ENCODE results near the gene WDFY4.

Gene WDFY4

DNA sequence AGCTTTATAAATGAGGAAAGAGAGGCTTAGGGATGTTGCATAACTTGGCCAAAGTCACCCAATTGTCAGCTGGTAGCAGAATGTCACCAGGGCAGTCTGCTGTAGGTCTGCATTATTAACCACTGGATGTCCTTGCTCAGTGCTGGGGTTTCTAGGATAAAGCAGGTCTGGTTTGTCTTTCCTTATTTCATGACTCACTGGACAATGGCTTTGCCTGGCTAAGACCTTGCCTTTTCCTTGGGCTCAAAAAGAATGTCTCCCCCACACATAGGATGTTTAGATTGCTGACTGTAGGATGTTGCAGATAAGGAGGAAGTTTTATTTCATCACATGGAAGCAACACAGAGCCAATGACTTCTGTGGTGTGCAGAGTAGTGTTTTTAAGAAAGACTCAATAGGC lies 29.4 kb downstream of the WDFY4 start:
- DNase-seq = no peak

DNA sequence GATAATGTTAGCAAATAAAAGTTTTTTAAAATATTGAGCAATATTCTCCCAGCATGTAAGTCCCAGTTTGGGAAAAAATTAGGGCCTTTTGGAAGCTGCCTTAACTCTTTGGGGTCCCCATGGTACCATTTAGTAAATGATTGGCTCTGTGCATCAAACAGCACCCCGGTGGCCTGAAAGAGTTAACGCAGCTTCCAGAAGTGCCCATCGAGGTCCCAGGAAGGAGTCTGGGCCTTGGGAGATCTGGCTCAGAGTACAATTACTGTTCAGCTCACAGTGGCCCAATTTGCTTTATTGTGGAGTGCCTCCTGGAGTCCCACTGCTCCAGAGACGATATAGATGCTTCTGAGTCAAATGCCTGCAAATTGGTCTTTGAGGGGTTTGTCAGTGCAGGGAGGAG lies 31.7 kb downstream of the WDFY4 start:
- no peak for DNase-seq

DNA sequence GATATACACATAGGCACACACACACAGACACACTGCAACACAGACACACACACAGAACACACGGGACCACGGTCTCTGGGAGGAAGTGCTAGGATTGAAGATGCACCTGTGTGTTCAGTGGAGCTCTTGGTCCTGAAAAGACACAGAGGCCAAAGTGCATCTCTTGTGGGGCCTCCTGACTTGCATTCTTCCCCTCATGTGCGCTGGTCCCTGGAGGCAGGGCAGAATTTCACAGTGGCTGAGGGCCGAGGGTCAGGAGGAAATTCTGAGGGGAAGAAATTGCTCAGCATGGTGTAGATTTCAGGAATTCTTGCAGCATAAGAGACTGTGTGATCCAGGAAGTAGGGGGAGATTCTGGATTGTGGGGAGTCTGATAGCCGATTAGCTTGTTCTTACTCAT lies 35.9 kb downstream of the WDFY4 start:
- no peak for DNase-seq

DNA sequence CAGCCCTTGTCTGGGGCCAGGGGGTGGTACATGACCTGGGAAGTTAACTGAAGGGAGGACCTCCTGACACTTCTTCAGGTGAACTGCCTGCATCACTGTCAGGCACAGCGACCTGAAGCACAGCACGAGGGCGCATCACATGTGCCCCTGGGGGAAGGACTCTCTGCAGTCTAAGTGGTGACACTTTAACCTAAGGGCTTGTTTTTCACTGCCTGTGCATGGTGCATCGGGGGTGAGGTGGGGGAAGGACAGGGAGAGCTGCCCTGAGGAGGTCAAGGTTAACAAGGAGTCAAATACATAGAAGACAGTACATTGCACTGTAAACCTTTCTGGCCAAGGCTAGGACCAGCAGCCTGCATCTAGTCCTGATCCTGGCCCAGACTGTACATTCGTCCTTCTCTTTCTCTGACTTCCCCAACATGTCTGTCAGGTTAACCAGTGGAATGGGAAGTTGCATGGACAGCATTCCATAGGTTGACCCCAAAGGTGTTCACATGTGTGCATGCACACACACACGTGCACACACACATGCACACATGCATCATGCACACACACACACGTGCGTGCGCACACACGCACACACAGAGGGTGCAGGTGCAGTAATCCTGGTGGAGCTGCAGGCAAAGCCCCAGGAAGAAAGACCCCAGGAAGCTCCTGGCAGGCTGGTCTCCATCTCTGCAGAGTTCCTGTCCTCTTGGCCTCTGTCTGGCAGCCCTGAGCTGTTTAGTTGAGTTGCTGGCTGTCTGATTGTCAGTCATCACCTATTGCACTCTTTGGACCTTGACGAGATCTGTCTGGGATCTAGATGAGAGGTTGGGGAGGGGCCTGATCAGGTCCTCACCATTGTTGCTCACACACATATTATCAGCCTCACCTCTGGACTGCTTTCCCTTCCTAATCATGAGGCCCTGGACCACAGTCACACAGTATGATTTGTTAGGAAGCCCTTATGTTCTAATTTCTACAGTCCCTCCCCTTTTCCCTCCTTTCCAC lies 37.8 kb downstream of the WDFY4 start:
- no peak for DNase-seq

DNA sequence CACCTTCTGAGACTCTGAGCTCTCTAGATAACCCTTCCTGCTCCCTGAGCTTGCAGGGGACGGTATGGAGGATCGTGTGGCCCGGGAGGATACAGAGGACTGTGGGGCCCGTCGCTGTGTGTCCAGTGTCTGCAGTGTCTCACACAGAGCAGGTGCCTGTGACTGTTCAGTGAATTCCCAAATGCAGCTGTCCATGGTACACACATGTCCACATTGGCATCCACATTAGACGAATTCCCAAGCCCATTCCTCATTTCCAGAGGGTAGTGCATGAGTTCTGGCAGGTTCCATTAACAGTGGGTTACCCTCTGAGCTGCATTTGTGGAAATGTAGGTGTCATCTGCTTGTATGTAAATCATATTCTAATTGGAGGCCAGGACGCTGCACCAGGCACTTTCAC lies 39.5 kb downstream of the WDFY4 start:
- no peak for DNase-seq

DNA sequence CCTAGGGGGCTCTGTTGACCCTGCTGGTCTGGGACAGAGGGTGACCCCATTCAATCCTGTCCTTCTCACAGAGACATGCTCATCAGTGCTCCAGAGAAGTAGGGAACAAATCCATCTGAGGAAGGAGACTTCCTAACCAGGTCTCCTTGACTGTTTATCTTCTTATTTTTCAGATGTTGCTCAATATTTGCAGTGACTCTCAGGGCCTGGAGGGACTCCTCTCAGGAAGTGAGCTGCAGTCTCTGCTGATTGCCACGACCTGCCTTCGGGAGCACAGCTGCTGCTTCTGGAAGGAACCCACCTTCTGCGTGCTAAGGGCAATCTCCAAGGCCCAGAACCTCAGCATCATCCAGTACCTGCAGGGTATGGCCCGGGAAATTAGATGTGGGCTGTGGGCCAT lies 41.0 kb downstream of the WDFY4 start:
- DNase-seq = no peak

DNA sequence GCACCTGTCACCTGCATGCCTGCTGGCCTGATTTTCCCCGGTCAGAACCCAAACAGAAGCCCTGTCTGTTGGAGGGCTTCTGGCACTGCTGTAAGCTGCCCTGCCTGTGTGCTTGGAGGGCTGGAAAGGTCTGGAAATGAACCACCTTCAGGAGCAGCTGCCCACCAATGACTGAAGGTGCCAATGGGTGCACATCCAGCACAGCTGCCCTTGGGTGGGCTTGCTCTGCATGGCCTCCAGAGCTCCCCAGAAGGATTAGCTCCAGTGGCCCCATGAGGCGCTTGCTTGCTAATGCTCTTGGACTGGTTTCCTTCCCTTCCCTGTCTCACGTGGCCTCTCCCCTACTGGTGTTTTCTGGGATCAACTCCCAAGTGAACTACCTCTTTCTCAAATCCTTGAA lies 43.2 kb downstream of the WDFY4 start:
- DNase-seq = no peak

DNA sequence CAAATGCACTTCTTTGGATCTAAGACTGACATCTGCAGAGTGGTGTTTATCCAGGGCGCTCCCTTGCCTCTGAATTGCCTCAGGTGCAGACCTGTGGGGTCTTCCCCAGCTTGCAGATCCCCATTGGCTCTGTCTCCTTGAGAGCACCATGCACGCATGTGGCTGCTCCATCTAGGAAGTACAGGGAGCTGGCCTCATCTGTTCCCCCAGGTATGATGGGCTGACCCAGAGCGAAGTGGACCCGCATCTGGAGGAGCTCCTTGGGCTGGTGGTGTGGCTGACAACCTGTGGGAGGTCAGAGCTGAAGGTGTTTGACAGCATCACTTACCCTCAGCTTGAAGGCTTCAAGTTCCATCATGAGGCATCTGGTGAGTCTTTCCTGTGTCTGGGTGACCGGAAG lies 44.5 kb downstream of the WDFY4 start:
- DNase-seq = no peak

DNA sequence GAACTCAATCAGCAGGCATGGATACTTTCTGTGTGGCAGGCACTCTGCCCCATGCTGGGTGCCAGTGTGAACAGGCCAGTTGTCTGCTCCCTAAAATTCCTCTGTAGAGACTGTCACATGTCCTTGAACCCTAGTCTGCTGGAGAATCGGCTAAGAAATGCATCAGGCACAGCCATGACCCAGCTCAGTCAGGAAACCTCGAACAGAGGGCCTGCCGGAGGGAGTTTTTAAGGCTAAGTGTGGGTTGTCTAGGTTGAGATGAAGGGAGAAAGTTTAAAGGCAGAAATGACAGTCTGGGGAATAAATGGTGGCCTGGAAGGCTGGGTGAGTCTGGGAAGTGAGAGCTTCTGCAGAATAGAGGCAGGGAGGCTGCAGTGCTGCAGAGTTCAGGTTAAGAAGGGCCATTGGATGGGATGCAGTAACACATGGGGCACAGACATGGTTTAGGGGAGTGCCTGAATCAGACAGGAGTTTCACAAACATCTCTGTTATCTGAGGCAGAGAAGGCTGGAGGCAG lies 45.3 kb downstream of the WDFY4 start:
- no peak for DNase-seq

DNA sequence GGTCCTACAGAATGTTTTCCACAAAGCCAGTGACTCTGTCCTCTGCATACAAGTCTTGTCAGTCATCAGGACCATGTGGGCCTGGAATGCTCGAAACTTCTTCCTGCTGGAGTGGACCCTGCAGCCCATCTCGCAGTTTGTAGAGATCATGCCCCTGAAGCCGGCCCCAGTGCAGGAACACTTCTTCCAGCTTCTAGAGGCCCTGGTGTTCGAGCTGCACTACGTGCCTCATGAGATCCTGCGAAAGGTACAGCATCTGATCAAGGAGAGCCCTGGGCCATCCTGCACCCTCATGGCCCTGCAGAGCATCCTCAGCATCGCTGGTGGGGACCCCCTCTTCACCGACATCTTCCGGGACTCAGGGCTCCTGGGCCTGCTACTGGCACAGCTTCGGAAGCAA lies 46.5 kb downstream of the WDFY4 start:
- DNase-seq = no peak

DNA sequence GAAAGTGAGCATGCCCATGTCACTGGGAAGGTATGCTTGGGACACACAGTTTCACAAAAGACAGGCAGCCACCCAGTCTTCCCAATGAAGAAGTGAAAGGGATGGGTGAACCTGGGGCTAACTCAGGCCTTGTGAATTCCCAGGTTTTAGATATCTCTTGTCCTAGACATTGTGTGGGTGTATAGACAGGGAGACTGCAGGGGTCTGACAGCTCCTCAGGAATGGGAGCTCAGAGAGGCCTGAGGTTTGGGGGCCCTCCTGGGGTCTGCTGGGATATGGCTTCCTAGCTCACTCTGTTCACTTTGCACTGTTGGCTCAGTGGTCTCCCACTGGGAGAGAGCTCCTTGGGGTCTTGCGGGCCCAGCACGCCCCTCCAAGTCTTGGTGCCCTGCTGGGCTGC lies 47.0 kb downstream of the WDFY4 start:
- DNase-seq = no peak

DNA sequence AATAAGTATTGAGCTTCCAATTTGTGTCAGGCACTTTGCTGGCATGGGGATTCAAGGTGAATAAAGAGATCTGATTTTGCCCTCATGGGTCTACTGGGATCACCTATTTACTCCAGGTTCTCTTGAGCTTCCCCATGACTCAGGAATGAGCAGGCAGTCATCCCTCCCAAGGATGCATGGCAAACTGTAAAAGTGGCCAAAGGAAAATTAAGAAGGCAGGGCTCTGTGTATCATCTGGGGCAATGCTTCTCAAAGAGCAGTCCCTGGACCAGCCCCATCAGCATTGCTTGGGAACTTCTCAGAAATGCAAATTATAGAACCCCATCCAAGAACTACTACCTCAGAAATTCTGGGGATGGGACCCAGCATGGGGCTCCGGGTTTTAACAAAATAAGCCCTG lies 48.7 kb downstream of the WDFY4 start:
- DNase-seq = no peak

DNA sequence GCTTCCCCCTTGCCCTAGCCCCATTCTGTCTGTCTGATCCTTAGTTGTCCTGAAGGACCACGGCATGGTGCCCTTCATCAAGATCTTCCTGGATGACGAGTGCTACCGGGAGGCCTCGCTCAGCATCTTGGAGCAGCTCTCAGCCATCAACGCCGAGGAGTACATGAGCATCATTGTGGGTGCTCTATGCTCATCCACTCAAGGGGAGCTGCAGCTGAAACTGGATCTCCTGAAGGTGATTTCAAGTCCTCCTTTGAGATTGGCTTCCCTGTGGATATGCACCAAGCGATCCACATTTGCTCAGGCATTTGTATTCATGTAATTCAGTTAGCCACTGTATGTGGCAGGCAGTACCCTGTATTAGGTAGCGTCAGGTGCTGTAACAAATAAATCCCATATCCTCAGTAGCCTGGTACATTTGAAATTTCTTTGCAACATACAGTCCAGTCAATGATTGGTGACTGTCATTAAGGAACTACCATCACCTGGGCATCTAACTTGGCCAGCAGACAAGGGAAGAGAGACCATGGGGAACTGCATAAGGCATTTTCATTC lies 51.2 kb downstream of the WDFY4 start:
- no peak for DNase-seq

DNA sequence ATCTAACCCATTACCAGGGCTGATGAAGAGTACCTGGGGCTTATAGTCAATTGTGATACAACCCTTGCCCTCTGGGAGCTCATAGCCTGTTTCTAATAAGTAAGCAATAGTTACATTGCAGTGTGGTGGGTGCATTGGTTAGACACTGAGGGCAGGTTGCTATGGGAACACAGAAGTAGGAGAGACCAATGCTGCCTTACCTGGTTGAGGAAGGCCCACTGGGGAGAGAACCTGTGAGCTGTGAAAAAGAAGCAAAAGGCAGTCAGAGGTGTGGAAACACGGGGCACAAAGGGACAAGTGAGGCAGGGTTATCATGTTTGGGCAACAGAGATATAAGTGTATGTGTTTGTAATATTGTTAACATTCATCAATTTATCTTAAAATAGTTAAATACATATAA lies 51.9 kb downstream of the WDFY4 start:
- no peak for DNase-seq

DNA sequence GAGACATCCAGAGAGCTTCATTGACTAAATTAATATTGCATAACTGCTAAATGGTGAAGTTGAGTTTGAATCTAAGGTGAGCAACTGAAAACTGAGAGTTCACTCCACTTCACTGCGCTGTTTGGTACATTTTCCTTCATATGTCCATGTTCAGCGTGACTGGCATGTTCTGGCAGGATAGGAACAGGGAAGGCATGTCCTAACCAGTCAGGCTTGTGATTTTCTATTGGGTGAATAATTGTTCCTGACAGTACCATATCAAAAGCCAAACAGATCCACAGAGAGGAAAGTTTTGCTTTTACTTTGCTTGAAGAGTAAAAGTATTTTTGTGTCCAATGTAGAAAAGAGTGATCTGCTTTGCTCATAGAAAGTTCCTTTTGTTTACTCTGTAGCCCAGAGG lies 53.2 kb downstream of the WDFY4 start:
- no peak for DNase-seq

DNA sequence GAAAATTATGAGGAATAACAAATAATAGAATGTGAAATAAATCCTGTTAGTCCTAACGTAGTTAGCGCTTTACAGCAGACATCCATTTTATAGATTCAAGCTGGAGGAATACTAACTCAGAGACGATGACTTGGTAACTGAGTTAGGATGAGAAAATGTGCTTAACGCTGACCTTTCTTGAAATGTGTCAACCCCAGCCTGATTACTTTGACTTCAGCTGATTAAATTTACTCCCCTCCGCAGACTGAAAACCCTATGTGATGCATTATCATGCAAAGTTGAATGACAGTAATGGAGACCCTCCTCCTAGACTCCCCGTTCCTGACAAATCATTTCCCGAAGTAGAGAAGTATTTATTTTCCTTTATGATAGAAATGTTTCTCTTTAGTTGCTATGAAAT lies 54.5 kb downstream of the WDFY4 start:
- DNase-seq = no peak

DNA sequence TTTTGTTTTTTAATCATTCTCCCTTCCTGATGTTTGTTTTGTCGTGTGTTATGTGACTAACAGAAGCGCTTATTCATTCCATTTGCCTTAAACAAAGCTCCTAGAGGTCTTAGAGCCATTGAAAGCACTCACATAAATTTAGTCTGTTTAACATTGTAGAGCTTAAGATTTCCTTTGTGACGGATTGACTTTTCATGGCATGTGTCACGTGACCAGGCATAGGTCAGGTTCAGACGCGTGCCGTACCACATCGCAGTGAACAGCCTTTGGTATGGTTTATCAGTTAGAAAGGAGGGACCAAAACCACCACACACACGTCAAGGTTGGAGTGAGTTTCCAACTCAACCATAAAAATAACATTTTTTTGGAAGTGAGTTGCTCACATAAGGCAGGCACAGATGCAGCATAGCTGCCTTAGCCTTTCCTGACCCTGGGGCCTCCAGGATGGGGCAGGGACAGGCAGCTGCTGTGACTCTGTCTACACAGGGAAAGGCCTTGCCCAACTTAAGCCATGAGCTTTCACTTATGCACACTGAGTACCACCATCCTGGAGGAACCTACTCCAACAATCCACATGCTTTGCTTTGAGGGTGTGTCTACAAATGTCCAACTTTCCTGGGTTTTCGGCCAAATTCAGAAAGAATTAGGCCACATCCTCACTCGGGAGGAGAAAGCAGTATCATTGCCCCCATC lies 55.5 kb downstream of the WDFY4 start:
- DNase-seq = no peak

DNA sequence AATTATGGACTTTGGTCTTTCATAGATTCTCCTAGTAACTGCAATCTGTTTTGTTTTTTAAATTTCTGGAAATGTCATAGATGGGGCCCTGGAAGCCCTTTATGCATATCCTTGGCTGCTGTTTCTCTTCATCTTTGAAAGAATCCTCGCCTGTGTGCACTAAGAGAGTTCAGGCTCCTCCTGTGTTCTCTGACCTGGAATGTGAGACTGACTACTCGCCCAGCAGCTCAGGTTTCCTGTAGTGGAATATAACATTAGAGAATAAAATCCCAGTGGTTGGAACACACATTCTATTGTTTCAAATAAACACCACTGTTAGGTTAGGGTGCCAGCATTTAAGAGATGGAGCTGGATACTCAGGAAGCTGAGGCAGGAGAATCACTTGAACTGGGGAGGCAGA lies 56.3 kb downstream of the WDFY4 start:
- DNase-seq = no peak

DNA sequence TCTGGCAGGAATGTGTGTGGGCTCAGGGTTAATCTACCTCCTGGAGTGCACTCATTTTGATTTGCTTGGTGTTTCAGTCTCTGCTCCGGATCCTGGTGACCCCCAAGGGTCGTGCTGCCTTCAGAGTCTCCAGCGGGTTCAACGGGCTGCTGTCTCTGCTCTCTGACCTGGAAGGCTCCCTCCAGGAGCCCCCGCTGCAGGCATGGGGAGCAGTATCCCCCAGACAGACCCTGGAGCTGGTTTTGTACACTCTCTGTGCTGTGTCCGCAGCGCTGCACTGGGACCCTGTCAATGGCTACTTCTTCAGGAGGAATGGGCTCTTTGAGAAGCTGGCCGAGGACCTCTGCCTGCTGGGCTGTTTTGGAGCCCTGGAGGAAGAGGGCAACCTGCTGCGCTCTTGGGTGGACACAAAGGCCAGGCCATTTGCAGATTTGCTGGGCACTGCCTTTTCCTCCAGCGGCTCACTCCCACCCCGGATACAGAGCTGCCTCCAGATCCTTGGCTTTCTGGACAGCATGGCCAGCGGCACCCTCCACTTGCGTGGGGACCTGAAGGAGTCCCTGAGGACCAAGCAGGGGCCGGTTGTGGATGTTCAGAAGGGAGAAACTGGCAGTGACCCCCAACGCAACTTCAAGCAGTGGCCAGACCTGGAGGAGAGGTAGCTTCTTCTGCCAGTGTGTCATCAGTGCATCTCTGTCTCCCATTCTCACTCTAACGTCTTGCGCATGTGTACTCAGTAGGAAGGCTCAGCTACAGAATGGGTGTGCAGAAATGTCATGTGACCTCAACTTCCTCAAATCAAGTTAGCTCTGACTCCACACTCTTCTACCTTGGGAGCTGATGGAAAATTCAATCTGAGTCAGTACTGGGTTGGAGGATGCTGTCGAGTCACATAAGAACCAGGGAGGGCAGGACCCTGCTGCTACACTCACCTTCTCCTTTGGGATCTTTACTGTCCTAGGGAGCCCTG lies 58.5 kb downstream of the WDFY4 start:
- no peak for DNase-seq

DNA sequence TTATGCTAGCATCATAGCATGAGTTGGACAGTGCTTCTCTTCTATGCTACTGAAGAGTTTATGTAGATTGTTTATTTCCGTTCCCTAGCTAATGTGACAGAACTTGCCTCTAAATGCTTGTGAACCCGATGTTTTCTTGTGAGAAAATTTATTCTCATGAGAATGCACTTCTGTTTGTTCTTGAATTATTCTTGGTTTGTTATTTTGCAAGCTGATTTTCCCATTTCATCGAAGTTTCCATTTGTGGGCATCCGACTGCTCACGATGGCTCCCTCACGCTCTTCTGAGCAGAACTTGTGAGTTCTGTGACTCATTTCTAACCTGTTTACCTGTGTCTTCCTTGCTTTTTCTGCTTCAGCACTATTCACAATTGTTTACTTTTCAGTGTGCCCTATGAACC lies 59.9 kb downstream of the WDFY4 start:
- DNase-seq = no peak

DNA sequence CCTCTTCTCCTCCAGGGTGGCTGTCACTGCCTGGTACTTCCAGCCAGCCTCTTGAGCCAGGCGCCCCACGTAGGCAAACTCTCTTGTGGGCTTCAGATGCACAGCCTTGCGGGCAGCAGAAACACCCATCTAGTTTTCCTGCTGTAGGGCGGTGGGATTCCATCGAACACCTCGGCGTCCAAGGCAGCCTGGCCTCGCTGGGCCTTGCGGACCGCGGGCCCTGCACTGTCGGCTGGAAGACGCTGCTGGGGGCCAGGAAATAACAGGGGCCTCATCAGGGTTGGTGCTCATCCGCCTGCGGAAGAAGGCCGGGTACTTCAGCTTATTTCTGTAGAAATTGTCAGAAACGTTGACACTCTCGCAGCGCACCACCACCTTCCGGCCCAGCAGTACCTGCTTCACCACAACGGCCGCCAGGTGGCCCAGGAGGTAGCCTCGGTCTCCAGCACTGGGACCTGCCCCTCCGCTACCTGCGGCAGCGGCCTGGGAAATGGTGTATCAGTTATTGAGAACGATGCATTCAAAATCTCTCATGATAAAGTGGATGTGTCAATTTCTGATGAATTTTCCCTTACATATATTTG lies 61.1 kb downstream of the WDFY4 start:
- no peak for DNase-seq

DNA sequence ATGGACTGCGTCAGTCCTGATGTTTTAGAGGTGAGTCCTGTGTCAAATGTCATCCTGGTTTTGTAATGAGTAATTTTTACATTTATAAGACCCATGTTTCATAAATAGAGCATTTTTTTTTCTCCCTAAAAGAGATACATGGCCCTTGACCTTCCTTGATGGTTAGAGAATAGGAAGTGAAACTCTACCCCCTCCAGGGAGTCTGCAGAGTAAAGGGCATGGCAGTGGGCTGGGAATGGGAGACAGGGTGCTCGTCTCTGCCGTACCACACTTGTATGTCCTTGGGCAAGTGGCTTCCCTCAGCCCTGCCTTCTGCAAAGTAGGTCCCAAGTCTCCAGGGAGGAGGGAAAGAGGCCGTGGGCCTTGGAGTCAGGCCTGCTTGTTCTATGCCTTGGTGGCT lies 63.9 kb downstream of the WDFY4 start:
- no peak for DNase-seq
